GM18526 (cell line): ENCODE results near the gene RTP5.

Experiments used
- POLR2A ChIP-seq: IDR thresholded peaks from 3 replicates; pipeline ENCODE4 v1.6.1; 2011; ENCODE audit not compliant: insufficient read length; ENCODE audit errors: extremely low read depth

The RTP5 gene

DNA sequence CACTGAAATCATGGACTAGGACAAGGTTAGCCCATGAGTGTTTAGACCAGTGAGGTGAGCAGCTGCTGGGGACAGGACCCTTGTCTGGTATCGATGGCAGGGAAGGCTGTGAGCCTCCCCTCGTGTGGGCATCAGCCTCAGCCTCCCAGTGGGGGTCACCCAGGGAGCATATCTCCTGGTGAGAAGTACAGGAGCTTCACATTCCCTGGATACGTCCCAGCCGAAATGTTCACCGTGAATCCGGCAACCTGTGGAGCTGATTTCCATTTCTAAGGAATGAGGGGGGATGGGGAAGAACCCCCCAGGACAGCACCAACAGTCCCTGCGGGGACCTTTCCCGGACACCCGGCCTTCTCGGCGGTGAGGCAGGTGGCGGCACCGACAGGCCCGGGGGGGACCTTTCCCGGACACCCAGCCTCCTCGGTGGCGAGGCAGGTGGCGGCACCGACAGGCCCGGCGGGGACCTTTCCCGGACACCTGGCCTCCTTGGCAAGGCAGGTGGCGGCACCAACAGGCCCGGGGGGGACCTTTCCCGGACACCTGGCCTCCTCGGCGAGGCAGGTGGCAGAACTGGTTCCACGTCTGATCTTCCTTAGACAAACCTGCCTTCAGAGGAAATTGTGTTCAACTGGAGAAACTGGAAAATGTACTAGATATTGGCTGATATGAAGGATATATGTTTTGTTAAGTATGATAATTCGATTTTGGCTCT, 21.2 kb downstream of the RTP5 start:
- no peak for TF ChIP-seq POLR2A

DNA sequence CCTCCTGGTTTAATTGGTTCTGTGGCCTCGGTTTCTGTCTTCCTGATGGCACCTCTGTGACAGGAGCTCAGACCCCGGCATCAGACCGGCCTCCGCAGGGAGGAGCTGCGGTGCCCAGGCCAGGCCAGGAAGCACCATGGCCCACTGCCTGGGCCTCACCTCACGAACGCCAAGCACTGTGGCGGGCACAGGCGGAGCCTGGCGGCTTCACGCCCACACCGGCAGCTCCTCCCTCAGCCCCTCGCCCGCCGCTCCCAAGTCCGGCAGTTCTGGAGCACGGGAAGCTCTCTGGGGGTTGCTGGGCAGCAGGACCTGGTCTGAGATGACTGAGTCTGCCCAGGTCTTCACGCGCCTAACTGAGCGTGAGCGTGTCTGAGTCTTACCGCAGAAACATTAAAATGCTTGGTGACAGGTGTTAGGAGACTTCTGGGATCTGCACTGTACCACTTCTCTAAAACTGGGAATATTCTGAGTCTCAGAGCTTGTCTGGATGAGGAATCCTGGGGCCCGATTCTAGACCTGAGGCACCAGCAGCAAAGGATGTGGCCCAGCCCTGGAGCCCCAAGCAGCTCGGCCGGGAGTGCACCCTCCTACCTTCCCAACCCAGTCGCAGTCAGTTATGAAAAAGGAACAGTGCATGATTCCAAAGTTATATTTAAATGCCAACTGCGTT, 21.9 kb downstream of the RTP5 start:
- TF ChIP-seq POLR2A: no peak

DNA sequence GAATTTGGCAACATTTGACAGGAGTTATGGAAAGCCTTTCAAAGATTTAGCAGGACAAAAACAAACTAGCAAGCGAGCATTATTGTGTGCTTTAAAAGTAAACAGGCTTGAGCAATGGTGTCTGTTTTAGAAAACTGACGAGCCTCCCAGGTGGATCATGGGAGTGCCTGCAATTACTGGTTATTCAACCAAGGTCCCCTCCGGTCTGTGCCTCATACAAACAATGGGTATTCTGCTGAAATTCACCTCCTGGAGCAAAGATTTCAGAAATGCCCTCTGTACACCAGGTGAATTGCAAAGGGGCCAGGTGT, 22.4 kb downstream of the RTP5 start:
- TF ChIP-seq POLR2A: no peak

DNA sequence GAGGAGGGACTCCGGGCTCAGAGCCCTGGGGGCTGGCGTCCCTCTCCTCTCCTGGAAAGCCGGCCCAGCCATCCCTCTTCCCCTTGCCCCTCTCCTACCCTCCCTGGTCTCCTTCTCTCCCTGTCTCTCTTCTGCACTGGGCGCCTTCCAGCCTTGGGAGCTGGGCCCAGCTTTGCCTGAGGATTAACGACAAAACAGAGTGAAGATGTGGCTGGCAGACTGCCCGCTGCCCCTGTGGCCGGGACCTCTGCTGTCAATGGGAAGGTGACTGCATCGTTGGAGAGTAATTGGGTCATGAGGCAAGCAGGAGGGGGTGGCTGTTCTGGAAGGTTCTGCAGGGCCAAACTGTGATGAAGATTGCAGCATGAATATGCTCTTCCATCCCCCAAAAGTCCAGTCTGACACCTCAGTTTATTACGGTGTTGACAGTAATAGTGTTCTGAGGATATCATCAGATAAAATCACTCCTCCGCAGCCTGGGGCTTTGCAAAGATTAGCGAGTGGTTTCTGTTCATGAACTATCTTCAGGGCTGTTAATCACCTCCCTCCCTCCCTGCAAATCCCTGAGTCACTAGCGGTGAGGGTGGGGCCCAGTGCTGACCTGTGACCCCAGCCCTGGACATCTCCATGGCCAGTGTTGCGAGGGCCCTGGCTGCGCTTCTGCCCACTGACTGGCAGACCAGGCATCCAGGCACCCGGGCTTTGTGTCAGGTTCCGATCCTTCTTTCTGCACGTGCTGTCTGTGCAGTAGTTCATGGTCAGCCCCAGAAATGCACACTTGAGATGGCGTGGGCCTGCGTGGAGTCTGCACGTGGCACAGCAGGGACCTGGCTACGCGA, 23.0 kb downstream of the RTP5 start:
- TF ChIP-seq POLR2A: no peak

DNA sequence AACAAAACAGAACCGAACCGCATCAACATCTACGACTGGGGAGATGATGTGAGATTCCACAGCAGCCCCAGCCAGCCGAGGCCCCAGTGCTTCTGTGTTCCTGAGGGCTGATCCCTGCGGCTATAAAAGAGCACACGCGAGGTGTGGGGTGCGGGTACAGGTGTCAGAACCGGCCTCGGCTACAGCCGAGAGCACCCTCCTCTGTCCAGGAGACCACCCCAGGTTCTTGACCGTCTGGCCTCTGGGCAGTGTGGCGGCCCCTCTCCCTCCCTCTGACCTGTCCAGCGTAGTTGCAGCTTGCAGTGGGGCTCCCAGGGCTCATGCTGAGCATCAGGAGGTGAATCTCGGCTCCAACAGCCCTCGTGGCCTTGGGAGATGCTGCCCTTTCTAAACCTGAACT, 23.7 kb downstream of the RTP5 start:
- TF ChIP-seq POLR2A: no peak

DNA sequence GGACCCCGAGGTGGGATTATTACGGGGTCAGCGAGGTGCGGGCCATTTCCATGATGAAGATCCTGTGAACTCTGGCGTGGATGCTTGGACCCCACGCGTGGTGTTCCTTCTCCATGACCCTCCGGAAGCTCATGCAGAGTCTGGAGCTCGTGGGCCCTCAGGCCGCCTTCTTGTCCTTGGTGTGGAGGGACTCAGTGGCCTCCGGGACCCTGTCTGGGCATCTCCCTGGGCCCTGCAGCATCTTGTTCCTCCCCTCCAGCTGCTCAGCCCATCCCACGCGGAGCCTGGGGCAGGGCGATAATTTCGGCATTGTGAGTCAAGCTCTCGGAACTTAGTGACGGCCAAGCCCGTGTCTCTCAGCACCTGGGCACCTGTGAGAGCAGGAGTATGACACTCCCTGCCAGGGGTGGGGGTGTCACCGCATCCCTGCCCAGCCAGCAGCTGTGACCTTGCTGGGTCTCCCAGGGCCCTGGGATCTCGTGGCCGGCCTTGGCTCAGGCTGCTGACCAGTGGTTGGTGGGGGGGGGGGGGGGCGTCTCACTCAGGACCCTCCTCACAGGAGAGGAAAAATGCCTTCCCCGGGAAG, 24.6 kb downstream of the RTP5 start:
- TF ChIP-seq POLR2A: no peak

DNA sequence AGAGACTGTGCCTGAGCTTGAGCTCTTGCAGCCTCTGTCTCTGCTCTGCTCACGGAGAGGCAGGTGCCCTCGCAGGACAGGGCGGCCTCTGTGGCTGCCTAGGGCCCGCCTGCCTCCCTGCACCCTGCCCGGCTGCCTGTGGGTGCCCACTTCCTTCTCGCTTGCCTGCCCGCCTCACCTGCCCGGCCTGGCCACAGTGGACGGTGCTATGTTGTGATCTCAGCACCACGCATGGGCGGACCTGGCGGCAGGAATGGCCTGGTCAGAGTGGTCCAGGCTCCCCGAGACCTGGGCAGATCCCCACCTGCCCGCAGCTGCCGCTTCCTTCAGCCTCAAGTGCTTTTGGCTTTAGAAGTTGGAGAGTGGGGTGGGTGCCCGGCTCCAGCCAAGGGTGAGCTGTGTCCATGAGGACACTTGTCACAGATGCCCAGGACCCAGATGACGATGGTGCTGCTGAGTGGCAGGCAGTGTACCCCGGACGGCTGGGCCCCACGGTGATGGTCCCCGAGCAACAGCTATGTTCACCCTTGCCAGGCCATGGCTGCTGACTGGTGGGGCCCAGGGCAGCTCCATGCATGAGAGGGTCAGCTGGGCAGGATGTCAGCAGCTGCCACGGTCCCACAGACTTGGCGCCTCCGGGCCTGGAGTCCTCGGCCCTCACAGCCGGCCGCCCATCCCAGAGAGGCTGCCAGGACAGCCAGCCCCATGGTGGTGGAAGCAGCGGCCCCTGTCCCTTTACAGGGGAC, 25.3 kb downstream of the RTP5 start:
- no peak for TF ChIP-seq POLR2A

DNA sequence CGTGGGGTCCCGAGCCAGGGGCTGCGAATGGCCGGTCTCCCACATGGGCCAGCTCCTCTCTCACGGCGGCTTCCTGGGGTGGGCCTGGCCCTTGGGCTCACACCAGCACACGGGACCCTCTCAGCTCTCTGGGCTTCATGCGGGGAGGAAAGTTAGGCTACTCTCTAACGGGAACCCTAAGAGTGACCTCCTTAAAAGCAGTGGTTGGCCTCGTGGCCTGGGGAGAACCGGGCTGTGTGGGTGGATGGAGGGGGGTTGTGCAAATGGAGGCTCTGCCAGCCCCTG, 25.8 kb downstream of the RTP5 start:
- TF ChIP-seq POLR2A: no peak

DNA sequence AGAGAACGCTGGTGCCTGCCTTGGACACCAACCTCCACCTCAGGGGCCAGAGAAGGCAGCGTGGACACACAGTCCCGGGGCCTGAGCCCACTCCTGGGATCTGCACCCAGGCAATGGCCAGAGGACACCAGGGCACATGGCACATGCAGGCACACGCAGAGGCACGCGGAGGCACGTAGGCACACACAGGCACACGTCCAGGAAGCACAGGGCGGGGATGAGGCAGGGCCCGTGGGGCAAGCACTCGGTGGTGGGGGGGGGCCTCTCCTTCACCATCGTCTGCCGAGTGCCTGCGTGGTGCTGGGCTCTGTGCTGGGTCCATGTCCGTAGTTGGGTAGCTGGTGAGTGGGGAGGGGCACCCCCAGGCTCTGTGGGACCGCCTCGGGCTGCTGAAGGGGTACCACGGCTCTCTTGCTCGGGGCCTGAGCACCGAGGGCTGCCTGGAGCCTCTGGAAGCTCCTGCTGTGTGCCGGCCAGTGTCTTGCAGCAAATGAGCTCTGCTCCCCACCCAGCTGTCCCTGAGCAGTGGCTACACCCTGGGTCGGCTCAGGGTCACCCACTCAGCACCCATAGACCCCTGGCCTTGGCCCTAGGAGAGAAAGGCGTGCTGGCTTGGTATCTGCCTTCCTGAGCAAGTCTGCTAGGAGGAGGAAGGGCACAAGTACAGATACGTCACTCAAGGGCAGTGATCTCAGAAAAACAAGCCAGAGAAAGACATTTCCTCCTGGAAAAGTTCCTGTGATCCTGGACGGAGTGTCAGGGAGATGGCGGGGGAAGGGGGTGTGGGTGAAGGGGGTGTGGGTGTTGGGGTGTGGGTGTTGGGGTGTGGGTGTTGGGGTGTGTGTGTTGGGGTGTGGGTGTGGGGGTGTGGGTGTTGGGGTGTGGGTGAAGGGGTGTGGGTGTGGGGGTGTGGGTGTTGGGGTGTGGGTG, 26.4 kb downstream of the RTP5 start:
- TF ChIP-seq POLR2A: no peak

DNA sequence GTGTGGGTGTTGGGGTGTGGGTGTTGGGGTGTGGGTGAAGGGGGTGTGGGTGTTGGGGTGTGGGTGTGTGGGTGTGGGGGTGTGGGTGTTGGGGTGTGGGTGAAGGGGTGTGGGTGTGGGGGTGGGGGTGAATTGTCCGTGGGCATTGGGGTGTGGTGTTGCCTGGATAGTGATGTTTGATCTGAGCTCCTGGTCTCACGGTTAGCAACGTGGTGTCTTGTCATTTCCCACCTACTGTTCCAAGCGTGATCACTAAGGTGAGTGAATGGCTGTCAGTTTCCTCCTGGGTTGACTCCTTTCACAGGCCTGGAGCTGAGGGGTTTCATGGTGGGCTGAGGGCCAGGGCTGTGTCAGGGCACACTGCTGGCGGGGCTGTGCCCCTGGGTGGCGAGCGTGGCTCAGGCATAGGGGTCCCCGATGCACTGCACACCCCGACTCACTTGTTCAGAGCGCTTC, 27.2 kb downstream of the RTP5 start:
- no peak for TF ChIP-seq POLR2A

DNA sequence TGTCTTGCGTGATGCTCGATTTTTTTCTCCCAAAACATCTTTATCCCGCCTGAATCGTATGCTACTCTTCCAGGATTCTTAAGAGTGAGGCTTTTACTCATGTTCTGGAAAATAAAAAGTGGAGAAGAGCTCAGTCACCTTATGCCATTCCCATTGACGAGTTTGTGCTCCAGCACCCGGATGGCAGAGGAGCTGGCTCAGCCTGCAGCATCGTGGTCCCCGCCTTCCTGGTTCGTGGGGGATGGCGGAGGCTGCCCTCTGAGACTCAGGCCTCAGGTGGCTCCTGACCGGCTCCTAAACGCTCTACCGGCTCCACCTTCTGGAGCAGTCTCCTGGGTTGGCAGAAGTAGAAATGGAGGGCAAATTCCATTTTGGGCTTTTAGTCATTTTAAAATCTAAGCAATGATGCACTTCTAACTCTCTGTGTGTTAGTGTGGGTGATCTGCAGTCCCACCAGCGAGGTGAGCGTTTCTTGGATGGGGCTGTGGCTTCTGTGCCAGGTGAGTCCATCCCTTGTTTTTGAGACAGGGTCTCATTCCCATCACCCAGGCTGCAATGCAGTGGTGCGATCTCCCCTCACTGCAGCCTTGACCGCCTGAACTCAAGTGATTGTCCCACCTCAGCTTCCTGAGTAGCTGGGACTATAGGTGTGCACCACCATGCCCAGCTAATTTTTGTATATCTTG, 27.8 kb downstream of the RTP5 start:
- TF ChIP-seq POLR2A: no peak

DNA sequence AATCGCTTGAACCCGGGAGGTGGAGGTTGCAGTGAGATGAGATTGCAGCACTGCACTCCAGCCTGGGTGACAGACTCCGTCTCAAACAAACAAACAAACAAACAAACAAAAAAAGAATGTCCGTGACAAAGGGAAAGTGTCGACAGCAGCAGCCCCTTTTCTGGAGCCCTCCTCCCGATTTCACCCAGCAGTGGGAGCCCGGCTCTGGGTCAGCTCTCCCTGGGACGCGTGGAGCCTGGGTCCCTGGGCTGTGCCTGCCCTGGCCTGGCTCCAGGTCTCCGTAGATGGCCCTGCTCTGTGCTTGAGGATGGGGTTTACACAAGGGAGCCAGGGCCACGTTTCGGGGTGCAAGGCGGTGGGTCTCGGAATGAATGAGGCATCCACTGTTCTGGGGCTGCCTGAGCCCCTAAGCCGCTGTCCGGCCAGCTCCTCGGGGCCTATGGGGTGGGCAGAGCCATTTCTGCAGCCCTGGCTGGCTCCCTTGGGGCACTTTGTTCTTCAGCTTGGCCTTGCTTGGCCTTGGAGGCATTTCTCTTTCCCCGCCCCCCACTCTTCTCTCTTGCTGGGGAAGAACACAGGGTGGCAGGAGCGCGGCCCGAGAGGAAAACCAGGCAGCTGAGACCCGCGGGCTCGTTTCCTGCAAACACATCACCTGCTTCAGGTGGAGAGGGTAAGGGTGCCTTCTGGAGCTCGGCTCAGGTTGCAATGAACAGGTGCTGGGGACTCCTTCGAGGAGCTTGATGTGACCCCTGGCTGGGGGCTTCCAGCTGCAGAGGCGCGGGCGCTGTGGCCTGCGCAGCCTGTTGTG, 29.1 kb downstream of the RTP5 start:
- TF ChIP-seq POLR2A: no peak
